CD4-positive, alpha-beta T cell treated with Interleukin-12 subunit alpha and Interleukin-12 subunit beta, for 1 hour (primary cell): ENCODE data around the gene CPA5.

Source experiments
- DNase-seq: peaks from one replicate; pipeline ENCODE4 v3.0.0-alpha.2; 2020

CPA5 gene

DNA sequence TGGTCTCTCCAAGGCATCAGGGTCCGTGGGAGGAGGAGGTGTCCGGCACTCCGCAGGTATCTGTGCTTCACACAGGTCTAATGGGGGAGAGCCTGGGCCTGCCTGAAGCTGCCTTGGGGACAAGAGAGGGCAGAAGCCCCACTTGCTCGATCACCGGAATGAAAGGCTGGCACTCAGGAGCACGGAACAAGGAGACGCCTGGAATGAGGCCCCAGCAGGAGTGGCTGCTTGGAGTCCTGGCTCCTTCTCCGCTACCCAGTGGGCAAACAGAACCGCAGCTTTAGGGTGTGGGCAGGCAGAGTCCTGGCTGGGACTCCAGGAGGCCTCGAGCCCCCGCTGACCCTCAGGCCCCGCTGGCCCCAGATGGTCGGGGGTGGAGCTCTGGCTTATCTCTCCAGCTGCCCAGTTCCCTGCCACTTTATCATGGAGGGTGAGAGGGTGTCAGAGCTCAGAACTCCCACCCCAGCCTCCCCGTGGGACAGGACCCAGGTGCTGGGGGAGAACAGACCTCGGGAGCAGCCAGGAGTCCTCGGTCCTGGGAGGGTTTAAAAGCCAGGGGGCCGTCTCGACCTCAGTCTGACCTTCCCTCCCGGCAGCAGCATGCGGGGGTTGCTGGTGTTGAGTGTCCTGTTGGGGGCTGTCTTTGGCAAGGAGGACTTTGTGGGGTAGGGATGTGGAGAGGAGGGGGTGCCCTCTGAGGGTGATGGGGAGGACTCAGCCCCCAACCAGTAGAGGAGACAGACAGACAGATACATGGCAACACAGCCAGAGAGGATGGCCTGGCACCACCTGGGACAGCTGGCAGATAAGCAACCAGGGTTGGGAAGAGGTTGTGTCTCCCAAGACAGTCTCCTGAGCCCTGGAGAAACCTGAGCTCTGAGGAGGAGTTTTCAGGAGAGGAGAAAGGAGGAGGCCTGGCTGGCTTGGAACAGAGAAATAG, 35.6 kb downstream of the CPA5 start, which contains the start of gene CPA1:
CPA1 (plus strand) TSS at position 574 of the 940 bp plus-strand sequence; CDS start at position 601, 27 bp downstream.
- DNase-seq = no peak

DNA sequence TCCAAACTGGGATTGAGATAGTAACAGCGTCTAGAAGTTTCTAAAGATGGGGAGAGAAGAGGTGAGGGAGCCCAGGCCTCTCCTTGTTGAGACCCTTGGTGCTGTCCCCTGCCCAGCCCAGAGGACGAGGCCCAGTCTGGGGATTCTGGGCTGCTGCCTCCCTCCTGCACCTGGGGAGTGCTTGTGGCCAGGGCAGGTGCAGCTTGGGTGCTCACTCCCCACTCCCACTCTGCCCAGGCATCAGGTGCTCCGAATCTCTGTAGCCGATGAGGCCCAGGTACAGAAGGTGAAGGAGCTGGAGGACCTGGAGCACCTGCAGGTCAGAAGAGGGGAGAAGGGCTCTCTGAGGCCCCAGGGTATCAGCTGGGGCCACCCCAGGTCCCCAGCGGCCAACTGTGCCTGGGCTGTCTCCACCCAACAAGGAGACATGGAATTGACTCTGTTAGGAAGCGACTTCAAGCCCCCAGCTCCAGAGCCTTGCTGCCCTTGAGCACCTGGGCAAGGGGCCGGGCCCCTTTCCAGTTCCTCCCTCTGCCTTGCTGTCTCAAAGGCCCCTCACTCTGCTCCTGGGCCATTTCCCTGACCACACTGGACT, 36.3 kb downstream of the CPA5 start:
- DNase-seq = no peak

DNA sequence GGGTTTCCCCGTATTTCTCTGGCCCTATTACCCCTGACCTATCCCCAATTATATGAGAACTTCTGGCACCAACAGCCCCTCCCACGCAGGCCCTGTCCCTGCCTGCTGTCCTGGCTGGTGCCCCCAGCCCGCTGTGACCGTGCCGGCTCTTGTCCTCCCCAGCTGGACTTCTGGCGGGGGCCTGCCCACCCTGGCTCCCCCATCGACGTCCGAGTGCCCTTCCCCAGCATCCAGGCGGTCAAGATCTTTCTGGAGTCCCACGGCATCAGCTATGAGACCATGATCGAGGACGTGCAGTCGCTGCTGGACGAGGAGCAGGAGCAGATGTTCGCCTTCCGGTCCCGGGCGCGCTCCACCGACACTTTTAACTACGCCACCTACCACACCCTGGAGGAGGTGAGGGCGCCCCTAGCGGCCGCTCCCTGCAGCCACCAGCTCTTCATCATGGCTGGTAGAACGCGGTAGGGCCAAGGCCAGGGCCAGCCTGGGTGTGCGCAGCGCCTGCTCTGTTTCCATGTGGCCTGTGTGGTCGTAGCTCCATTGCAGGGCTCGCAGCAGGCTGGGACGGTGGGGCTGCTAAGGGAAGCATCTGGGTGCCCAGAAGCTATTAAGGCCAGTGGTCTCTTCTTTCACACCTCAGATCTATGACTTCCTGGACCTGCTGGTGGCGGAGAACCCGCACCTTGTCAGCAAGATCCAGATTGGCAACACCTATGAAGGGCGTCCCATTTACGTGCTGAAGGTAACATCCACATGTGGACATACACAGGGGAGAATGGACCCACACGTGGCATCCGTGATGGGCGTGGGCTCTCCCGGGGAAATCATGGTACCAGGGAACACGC, 37.1 kb downstream of the CPA5 start:
- no peak for DNase-seq

DNA sequence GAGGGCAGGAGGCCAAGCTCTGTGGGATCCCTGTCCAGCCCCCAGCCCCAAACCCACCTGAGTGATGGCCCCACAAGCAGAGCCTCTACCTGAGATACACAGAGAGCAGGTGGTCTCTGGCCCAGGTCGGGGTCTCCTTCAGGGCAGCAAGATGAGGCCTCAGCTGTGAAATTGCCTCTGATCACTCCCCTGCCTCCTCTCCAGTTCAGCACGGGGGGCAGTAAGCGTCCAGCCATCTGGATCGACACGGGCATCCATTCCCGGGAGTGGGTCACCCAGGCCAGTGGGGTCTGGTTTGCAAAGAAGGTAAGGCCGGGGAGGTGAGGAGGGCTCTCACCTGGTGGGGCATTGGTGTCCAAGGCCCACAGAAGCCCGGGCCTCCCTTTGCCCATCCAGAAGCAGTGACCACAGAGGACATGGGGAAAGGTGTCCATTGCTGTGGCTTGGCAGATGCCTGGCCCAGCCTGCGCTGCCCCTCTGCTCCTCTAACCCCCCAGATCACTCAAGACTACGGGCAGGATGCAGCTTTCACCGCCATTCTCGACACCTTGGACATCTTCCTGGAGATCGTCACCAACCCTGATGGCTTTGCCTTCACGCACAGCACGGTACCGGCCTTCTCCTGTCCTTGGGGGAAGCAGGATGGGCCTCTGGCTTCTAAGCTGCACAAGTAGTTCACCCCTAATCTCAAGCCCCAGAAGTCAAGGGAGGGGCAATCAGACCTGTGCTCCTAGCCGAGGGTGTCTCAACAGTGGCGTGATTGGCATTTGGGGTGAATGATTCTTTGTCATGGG, 38.8 kb downstream of the CPA5 start:
- no peak for DNase-seq

DNA sequence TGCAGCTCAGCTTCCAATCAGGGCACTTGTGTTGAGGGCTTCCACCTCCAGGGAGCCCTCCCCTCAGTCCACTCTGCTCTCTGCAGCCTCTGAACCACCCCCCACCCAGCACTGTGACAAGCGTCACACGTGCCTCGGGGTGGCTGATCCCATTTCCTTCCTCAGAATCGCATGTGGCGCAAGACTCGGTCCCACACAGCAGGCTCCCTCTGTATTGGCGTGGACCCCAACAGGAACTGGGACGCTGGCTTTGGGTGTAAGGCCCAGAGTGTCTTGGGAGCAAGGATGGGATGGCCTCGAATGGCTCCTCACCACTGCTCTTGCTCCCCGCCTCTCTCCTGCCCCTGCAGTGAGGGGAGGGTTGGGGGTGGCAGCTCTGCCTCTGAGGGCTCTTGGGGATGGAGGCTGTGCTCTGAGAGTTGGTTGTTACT, 39.8 kb downstream of the CPA5 start:
- no peak for DNase-seq

DNA sequence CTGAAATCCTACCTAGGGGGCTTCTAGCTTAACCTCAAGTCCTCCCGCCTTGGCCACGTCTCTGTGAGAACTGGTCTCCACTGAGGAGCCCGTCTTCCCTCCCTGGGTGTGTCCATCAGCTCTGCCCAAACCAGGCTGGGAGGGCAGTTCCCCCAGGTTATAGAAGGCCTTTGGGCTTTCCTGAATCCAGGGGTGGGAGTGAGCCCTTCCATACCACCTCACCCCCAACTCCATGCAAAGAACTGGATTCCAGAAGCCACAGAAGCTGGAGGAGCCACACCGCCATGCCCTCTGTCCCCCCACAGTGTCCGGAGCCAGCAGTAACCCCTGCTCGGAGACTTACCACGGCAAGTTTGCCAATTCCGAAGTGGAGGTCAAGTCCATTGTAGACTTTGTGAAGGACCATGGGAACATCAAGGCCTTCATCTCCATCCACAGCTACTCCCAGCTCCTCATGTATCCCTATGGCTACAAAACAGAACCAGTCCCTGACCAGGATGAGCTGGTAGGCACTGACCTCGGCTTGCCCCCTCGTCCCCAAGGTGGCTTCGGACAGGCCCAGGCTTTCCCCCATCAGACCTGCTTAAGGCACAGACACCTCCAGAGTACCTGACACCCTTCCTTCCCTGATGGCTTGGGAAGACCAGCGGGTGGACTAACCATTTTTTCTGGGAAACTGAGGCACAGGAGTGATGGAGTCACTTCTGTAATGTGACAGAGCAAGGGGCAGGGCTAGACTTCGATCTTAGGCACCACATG, 40.4 kb downstream of the CPA5 start:
- DNase-seq = no peak

DNA sequence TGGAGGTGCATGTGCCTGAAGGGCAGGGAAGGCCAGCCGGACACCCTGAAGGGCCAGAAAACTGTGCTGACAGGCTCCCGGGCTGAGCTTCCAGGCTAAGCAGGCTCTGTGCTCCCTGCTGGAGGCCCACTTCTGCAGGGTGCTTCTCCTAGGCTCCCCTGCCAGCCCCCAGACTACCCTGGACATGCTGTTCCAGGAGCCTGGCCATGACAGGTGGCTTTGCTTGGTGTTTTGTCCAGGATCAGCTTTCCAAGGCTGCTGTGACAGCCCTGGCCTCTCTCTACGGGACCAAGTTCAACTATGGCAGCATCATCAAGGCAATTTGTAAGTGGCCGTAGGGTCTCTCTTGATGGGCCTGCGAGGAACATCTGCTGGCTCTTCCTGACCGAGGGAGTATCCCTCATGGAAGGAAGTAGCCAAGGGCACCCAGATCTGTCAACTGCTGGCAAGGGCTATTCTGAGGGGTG, 41.0 kb downstream of the CPA5 start:
- DNase-seq = no peak

DNA sequence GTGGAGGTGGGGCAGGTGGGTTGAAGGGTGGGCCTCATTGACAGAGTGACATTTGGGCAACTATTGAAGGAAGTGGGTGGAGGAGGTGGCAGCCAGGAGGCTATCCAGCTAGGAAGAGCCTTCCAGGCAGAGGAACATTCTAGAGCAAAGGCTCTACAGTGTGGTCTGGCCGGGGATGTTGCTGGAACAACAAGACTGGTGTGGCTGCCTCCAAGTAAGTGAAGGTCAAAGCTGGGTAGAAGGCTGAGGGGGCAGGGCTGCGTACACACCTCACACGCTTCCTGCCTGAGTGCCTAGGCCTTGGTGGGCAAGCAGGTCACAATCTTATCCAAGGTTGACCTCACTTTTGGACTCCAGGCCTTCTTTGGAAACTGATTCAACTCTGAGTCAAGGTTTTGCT, 42.3 kb downstream of the CPA5 start:
- DNase-seq = no peak

DNA sequence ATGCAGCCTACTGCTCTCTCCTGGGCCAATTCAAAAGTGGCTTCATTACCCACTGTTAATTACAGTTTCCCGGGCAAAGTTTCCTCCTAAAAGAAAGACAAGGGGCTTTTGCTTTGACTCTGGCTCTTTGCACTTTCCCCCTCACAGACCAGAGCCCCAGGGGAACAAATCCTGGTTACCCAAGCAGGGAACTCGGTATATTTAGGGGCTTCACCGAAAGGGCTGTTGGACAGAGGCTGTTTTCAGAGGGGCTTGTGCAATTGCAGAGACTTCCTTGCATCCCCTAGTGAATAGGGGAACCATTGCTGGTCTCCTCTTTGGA, 42.7 kb downstream of the CPA5 start:
- DNase-seq = no peak

DNA sequence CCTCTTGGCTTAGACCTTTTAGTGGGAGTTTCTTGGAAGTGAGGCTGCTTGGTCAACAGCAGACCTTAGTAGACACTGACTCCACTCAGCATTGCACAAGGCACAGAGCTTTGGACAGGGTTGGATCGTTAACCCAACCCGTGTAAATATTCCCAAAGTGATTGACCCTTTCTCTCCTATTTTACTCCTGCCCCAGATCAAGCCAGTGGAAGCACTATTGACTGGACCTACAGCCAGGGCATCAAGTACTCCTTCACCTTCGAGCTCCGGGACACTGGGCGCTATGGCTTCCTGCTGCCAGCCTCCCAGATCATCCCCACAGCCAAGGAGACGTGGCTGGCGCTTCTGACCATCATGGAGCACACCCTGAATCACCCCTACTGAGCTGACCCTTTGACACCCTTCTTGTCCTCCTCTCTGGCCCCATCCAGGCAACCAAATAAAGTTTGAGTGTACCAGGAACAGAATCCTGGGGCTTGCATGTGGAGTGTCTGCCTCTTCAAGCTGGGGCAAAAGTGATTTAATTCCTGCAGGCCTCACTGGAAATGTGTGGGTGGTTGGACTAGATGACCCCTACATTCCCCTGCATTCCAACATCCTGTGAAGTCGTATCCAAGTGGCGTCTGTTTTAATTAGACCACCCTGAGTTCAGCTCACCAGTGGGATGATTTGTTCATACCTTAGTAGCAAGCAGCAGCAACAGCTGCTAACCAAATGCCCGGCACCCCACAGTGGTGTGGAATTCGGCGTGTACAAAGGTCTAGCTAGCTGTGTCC, 43.2 kb downstream of the CPA5 start:
- no peak for DNase-seq

DNA sequence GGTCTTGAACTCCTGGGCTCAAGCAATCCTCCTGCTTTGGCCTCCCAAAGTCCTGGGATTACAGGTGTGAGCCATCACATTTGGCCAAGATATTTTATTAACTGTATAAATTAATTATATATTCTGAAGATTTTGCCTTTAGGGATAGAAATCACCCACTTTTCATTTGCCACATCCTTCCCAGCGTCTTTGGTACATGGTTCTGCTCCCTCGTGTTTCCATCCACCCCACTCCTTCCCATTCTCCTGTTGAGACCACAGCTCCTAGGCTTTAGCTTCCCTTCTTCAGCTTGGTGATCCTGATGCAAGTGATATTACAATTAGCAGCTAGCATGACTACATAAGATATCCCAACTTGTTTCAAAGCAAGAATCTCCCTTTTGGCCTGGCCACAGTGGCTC, 44.1 kb downstream of the CPA5 start:
- no peak for DNase-seq

DNA sequence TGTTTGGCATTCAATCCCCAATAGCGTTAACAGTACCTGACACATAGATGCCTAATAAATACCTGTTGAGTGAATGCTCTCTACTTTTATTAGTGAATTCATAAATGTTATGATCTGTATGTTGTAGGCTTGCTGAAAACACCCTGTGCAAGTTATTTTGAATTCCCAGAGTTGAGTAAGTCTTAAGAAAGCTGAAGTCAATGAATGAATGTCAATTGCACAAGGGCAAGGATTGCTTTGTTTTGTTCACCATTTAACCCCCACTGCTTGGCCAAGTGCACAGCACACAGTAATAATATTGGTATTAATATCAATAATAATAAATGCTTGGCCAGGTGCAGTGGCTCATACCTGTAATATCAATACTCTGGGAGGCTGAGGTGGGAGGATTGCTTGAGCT, 45.9 kb downstream of the CPA5 start:
- no peak for DNase-seq

DNA sequence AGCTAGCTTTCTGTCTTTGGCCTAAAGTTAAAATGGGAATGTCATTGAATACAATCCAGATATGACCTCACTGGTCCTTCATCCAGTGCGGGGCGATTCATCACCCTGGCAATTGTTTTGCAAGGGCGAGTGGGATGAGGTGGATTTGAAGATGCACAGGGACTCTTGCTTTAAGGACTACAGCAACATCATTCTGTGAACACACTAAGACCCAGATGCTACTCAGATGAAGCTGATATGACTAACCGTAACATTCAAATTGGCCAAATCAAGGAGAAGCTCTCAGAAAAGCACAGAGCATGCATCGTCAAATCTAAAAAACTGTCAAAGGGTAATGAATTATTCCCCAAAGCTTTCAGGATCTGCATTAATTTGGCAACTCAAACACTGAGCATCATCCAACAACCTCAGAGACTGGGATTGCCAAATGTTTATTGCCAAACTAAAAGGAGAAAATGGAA, 48.5 kb downstream of the CPA5 start:
- no peak for DNase-seq

DNA sequence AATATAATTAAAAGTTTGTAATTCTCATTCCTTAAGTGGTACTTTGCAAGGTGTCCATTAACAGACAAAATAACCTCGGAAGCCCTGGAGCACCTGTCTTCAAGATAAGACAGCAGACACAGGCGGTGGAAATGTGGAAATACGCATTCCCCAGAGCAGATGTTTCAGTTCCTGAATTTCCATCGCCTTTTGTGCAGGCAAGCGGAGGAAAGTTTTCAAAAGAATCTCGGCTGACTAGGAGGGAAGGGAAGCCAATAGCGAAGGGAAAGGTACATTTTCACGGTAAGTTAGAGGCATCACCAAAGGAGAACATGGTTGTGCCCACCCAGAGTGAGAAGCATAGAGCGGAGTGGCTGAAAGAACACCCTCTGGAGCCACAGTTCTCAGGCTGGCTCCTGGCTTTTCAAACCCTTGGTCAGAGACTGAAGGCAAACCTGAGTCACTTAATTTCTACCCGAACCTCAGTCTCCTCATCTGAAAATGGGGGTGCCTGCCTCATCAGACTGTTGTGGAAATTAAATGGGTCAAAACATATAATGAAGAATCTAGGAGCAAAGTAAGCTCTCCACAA, 49.3 kb downstream of the CPA5 start:
- no peak for DNase-seq

DNA sequence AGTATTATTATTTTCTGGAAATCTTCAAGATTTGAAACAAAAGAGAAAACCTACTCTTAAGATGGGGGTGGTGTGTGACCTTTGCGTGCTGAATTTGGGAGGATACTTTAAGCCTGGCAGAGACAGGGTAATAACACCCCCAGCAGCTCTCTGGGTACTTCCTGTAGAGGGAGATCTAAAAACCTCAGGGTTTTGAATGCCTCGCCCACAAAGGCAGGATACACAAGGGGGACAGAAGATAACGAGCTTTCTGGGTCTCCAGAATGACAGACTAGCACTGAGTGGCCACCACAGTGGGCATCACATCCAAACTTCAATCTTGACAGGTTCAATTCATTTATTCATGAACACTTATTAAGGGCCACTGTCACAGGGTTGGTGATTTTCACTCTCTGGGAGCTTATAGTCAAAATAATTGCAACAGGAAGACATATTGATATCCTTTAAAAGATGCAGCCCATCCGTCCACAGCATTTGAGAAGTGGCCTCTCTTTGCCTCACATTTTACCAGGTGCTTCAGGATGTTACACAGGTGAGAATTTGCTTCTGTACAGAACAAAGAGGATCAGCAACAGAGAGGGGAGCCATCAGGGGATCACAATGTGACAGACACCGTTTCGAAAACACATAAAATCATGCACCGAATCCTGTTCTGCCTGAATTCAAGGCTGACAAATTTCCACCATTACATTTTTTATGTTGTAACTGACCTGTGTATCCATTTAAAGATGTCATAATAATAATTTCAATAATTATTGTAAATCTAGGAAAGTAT, 50.0 kb downstream of the CPA5 start:
- DNase-seq = peak; percentile 34

DNA sequence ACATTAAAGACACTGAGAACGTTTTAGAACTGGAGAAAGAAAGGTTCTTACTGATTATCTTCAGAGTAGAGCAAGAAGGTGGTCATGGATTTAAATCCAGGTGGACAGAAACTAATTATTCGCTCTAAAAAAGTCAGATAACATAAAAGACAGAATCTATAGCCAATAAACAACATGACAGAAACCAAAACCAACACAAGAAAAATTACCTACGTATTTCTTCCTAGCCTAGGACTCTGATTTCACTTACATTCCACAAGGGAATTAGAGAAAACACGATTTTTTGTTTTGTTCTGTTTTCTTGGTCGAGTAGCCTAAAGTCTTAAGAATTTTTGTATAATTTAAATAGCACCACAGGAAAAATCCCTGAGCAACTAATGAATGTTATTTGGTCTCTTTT, 50.8 kb downstream of the CPA5 start:
- DNase-seq = no peak

DNA sequence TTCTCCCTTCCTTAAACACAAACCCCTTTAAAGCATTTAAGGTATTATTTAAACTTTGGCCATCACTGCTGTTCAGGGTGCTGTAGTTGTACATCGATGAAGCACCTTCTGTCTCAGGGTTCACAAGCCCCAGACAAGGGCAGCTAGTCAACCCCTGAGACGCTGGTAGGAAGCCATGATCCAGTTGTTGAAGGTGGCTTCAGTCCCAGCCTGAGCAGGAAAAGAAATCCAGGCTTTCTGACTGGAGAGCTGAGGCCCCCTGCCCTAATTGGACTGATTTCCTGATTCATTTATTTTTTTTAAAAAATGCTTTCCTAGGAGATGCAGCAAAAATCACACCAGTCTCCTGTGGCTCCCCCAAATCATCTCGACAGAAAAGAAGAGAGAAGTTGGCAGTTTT, 51.5 kb downstream of the CPA5 start:
- DNase-seq = no peak

DNA sequence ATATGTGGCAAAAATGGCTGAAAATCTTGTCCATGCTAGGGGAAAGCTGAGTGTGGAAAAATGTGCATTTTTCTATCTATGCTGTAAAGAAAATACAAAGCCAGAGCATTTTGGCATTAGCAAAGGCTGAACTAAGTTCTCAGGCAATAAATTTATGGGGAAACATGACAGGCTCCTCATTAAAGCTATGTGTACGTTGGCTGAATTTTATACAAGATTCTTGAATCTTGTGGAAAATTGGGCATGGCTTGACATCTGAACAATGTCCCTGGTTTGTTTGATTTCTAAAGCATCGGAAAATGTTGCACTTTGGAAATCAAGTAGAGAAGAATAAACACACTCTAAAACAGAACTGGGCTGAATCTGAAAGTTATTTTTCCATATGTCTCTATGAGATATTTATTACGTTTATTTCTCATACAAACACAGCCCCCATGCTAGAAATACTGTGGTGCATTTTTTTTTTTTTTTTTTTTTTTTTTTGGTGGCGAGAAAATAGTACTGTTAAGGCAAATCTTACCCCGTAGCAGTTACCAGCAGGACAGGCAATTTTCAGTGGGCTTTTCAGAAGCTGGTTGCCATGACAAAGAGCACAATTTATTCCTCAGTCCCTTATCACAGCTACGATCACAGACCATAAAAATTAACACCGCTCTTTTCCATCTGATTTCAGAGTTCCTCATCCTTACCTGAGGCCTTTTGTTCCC, 52.6 kb downstream of the CPA5 start:
- no peak for DNase-seq

DNA sequence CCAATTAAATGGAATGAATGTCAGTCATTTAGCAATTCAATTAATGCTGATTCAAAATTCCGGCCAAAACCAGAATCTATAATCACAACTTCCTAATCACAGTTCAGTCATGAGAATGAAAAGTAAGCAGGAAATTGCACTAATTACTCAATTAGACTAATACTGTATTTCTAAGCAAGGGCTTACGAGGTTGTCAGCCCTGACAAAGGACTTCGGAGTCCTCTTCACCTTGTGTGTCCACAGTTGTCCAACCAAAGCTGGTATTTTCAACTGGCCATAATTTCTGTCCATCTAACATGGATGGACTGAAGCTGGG, 53.1 kb downstream of the CPA5 start:
- no peak for DNase-seq
